H1 (cell line): ENCODE measurements around the gene FARP2. TPM values are rescaled to one million over a fixed set of nuclear protein-coding genes. Genes with fewer than 3 reads are reported as not detected.

ENCODE experiments used
- ATF2 ChIP-seq: IDR thresholded peaks from 2 replicates; pipeline ENCODE4 v1.6.1; 2012; ENCODE audit warnings: low read length, inconsistent platforms
- CBX5 ChIP-seq: fragments of 300-800, 300-1000 bp; sonication (generic); IDR thresholded peaks from 2 replicates; pipeline ENCODE4 v1.7.1; 2016; ENCODE audit warnings: antibody characterized with exemption, low read length, low read depth
- CBX8 ChIP-seq: fragments of 300-800, 300-1000 bp; sonication (generic); IDR thresholded peaks from 2 replicates; pipeline ENCODE4 v1.7.1; 2016; ENCODE audit warnings: low read depth, low read length, borderline replicate concordance
- KDM4A ChIP-seq: IDR thresholded peaks from one replicate; pipeline ENCODE4 v1.7.1; 2012; ENCODE audit warnings: low read depth, mild to moderate bottlenecking, moderate library complexity, low read length, inconsistent platforms; ENCODE audit not compliant: severe bottlenecking
- TBP ChIP-seq: IDR thresholded peaks from 2 replicates; pipeline ENCODE4 v1.6.1; 2011; ENCODE audit warnings: low read depth, low read length, improper control_type of control experiment
- polyA plus RNA-seq, 7 experiments: library from polyadenylated mRNA; depleted of rRNA in 3 of 7; stranded (reverse) in 5 of 7; unstranded in 2 of 7; fragments of >200 nt in 5 of 7; fragments of 200-250 nt in 2 of 7; gene quantifications; 1 replicate in 5 of 7; 2 replicates in 1 of 7; 4 replicates in 1 of 7; pipeline versions ENCODE4 v1.2.1 to v1.2.3, GENCODE V29; 2011 to 2013; ENCODE audit warnings: missing spikeins in 2 of 7, mixed read lengths in 2 of 7
- total RNA-seq: library from RNA; stranded (reverse); fragmentation: NEBNext Ultra II Directional; extraction: Animal tissue kit (Norgen Biotek cat#: 25700); gene quantifications from 2 replicates; pipeline ENCODE4 v1.2.1, GENCODE V29; 2021
- TF ChIP-seq, protein P1 (sequence below): IDR thresholded peaks from 2 replicates; pipeline ENCODE4 v1.6.1; 2012; ENCODE audit warnings: inconsistent platforms

FARP2 gene
- total and polyA plus RNA-seq, 2 of the 8 experiments (the other 6 are each of a cell fraction or from before 2014, with no cell fraction given), result 12.4 to 33.4 TPM

- TF ChIP-seq KDM4A, result no peak
- TF ChIP-seq TBP, result no peak
- TF ChIP-seq ATF2, result no peak
- no peak for TF ChIP-seq CBX8
- TF ChIP-seq, protein P1, sequence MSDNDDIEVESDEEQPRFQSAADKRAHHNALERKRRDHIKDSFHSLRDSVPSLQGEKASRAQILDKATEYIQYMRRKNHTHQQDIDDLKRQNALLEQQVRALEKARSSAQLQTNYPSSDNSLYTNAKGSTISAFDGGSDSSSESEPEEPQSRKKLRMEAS, result no peak
- no peak for TF ChIP-seq CBX5
These were observed 113.7 kb downstream of the FARP2 start (continued) for GRCh38 chr2:241469746-241470145.
